Sigmoid colon (tissue), 7 donors: ENCODE measurements around the gene ENPP1. TPM values are rescaled to one million over a fixed set of nuclear protein-coding genes. Genes with fewer than 3 reads are reported as not detected.

Source experiments
- DNase-seq: peaks from one replicate; pipeline ENCODE4 v3.0.0-alpha.2; 2019
- H3K27ac ChIP-seq, 4 donors: fragments of 200-600 bp; sonication (generic); one replicate each; pipeline ENCODE4 v1.5.1; 2016 to 2019; ENCODE audit warnings: mild to moderate bottlenecking in 1 of 4
- H3K27me3 ChIP-seq, 3 donors: fragments of 200-600 bp; sonication (generic); one replicate each; pipeline ENCODE4 v1.5.1; 2019; ENCODE audit warnings: mild to moderate bottlenecking in 1 of 3
- H3K36me3 ChIP-seq, 4 donors: fragments of 200-600 bp; sonication (generic); one replicate each; pipeline ENCODE4 v1.5.1; 2016 to 2019
- H3K4me1 ChIP-seq, 4 donors: fragments of 200-600 bp; sonication (generic); one replicate each; pipeline ENCODE4 v1.5.1; 2017 to 2019
- H3K4me3 ChIP-seq, 4 donors: fragments of 200-600 bp; sonication (generic); one replicate each; pipeline ENCODE4 v1.5.1; 2017 to 2019; ENCODE audit warnings: mild to moderate bottlenecking in 2 of 4, moderate library complexity in 1 of 4
- H3K9me3 ChIP-seq, 4 donors: fragments of 200-600 bp in 3 of 4; sonication (generic) in 3 of 4; one replicate each; pipeline versions ENCODE4 v1.5.1 to v1.6.1; 2013 to 2019
- CTCF ChIP-seq, 4 experiments: fragments of 450-650 bp in 3 of 4; fragments of 200-600 bp in 1 of 4; IDR thresholded peaks; one replicate each; pipeline ENCODE4 v1.5.1; 2016 to 2019; ENCODE audit warnings: antibody characterized with exemption in 4 of 4, mild to moderate bottlenecking in 3 of 4, moderate library complexity in 2 of 4
- EP300 ChIP-seq, 4 donors: sonication (generic); formaldehyde crosslinking; IDR thresholded peaks; one replicate each; pipeline ENCODE4 v1.6.1; 2017; ENCODE audit warnings: antibody characterized with exemption in 4 of 4
- POLR2A ChIP-seq, 2 donors: fragments of 450-650 bp; IDR thresholded peaks; one replicate each; pipeline ENCODE4 v1.6.1; 2016; ENCODE audit warnings: antibody characterized with exemption in 2 of 2, mild to moderate bottlenecking in 2 of 2, moderate library complexity in 2 of 2
- POLR2AphosphoS5 ChIP-seq, 4 donors: sonication (generic); formaldehyde crosslinking; IDR thresholded peaks; one replicate each; pipeline ENCODE4 v1.6.1; 2017; ENCODE audit warnings: antibody characterized with exemption in 4 of 4
- WGBS, 2 donors: extraction: QIAGEN DNeasy Blood & Tissue Kit; methylation state at CpG; one replicate each; pipeline ENCODE4 v1.1.7; 2013; 5-methylcytosine and 5-hydroxymethylcytosine counted together
- intact Hi-C: fragments of 100-400 bp; cut with DNase I; formaldehyde crosslinking; loops from one replicate; pipeline ENCODE4 v1.15.1; 2023
- polyA plus RNA-seq, 3 donors: library from polyadenylated mRNA; stranded (reverse); fragments of 200-250 nt; gene quantifications; one replicate each; pipeline ENCODE4 v1.2.3, GENCODE V29; 2013
- total RNA-seq, 4 donors: library from RNA; depleted of rRNA; stranded (reverse); fragments of >200 nt; gene quantifications; one replicate each; pipeline ENCODE4 v1.1.0, GENCODE V29; 2016
- donor health status: healthy with polysubstance abuse.
- donor health status: Bipolar disorder and iron deficiency.
- donor health status: healthy.

The ENPP1 gene
- total and polyA plus RNA-seq, 7 donors: 1.2 to 7.2 (median 3.6) TPM

- Histone ChIP-seq H3K27me3 (no peaks in the 10 kb centered on the region), H3K36me3 (no peaks in the 10 kb centered on the region), H3K4me1 (no peaks in the 10 kb centered on the region), H3K27ac (no peak overlapping the region), H3K4me3 (no peak overlapping the region), H3K9me3 (peaks cover 0 to 7% (median 0%) of the 10 kb centered on the region in 4 donors)
- intact Hi-C loops: loop anchor here (2.0 to 5.0 kb wide), 2 partner anchors 236 to 292 kb away; no protein-coding TSS in a partner anchor
- 16 to 28% methylated on average over 4 of the region's 4 CpGs for WGBS, 2 donors
- TF ChIP-seq POLR2AphosphoS5 (IDR thresholded peaks at IDR 0.05): no peak
- TF ChIP-seq CTCF (IDR thresholded peaks at IDR 0.05): peak in 2 of 4 experiments; percentile 30 to 53
- DNase-seq: no peak
Measured at GRCh38 chr6:131924881-131925474, 117.2 kb downstream of the ENPP1 start.

GRCh38 chr6:131929264-131929663, 121.4 kb downstream of the ENPP1 start:
- Histone ChIP-seq H3K27ac (no peak overlapping the region), H3K4me1 (no peaks in the 10 kb centered on the region), H3K27me3 (no peaks in the 10 kb centered on the region), H3K9me3 (no peaks in the 10 kb centered on the region), H3K36me3 (no peaks in the 10 kb centered on the region), H3K4me3 (no peak overlapping the region)
- 73% methylated on average over 2 of the region's 2 CpGs for WGBS, 2 donors
- DNase-seq: no peak
- intact Hi-C loops: loop anchor here (5.0 kb wide), 1 partner anchor 288 kb away; no protein-coding TSS in a partner anchor
- no peak for TF ChIP-seq POLR2AphosphoS5 (IDR thresholded peaks at IDR 0.05)
- TF ChIP-seq POLR2A (IDR thresholded peaks at IDR 0.05): no peak
- TF ChIP-seq EP300 (IDR thresholded peaks at IDR 0.05): no peak
- TF ChIP-seq CTCF (IDR thresholded peaks at IDR 0.05): no peak

GRCh38 chr6:131929976-131930375, 122.2 kb downstream of the ENPP1 start:
- intact Hi-C loops: loop anchor here (5.0 kb wide), 1 partner anchor 287 kb away; no protein-coding TSS in a partner anchor
- Histone ChIP-seq H3K4me3 (no peak overlapping the region), H3K9me3 (no peaks in the 10 kb centered on the region), H3K27me3 (no peaks in the 10 kb centered on the region), H3K4me1 (no peaks in the 10 kb centered on the region), H3K27ac (no peak overlapping the region), H3K36me3 (no peaks in the 10 kb centered on the region)
- no peak for TF ChIP-seq POLR2A (IDR thresholded peaks at IDR 0.05)
- no peak for TF ChIP-seq EP300 (IDR thresholded peaks at IDR 0.05)
- no peak for TF ChIP-seq POLR2AphosphoS5 (IDR thresholded peaks at IDR 0.05)
- no peak for TF ChIP-seq CTCF (IDR thresholded peaks at IDR 0.05)
- 84 to 86% methylated on average over 1 of the region's 1 CpG for WGBS, 2 donors
- no peak for DNase-seq

GRCh38 chr6:131931063-131931750, 123.4 kb downstream of the ENPP1 start:
- H3K36me3 ChIP-seq: no peaks in the 10 kb centered on the region
- no peak overlapping the region for H3K4me3 ChIP-seq
- no peaks in the 10 kb centered on the region for H3K9me3 ChIP-seq
- 69 to 80% methylated on average over 2 of the region's 2 CpGs for WGBS, 2 donors
- DNase-seq: no peak
- no peak for TF ChIP-seq CTCF (IDR thresholded peaks at IDR 0.05)
- no peak for TF ChIP-seq EP300 (IDR thresholded peaks at IDR 0.05)
- no peak for TF ChIP-seq POLR2AphosphoS5 (IDR thresholded peaks at IDR 0.05)
- no peak for TF ChIP-seq POLR2A (IDR thresholded peaks at IDR 0.05)
- no peaks in the 10 kb centered on the region for H3K4me1 ChIP-seq
- intact Hi-C loops: no loop called here
- no peaks in the 10 kb centered on the region for H3K27me3 ChIP-seq
- no peak overlapping the region for H3K27ac ChIP-seq
